Parathyroid adenoma (tissue), 2 donors: ENCODE results near the gene DDO.

Experiments used
- H2AFZ ChIP-seq: fragments of 300-600 bp; sonication (generic); one replicate; pipeline ENCODE4 v1.7.0; 2017; ENCODE audit warnings: antibody characterized with exemption, mild to moderate bottlenecking
- H3K27ac ChIP-seq: fragments of 300-600 bp; sonication (generic); one replicate; pipeline ENCODE4 v1.7.0; 2017
- H3K27me3 ChIP-seq: fragments of 300-600 bp; sonication (generic); one replicate; pipeline ENCODE4 v1.7.0; 2017; ENCODE audit warnings: low read length; ENCODE audit not compliant: control insufficient read depth, insufficient read depth
- H3K36me3 ChIP-seq: fragments of 300-600 bp; sonication (generic); one replicate; pipeline ENCODE4 v1.7.0; 2017; ENCODE audit warnings: low read length; ENCODE audit not compliant: control insufficient read depth, insufficient read depth
- H3K4me1 ChIP-seq: fragments of 300-600 bp; sonication (generic); one replicate; pipeline ENCODE4 v1.7.0; 2017; ENCODE audit warnings: control low read depth
- H3K4me2 ChIP-seq: fragments of 300-600 bp; sonication (generic); one replicate; pipeline ENCODE4 v1.7.0; 2017; ENCODE audit warnings: low read length
- H3K4me3 ChIP-seq: fragments of 300-600 bp; sonication (generic); one replicate; pipeline ENCODE4 v1.7.0; 2017; ENCODE audit warnings: low read depth, low read length
- H3K79me2 ChIP-seq: fragments of 300-600 bp; sonication (generic); one replicate; pipeline ENCODE4 v1.7.0; 2017; ENCODE audit warnings: control low read depth
- H3K9ac ChIP-seq: fragments of 300-600 bp; sonication (generic); one replicate; pipeline ENCODE4 v1.7.0; 2017; ENCODE audit warnings: mild to moderate bottlenecking
- H3K9me3 ChIP-seq: fragments of 300-600 bp; sonication (generic); one replicate; pipeline ENCODE4 v1.7.0; 2017; ENCODE audit warnings: low read length; ENCODE audit not compliant: control insufficient read depth
- TF ChIP-seq, protein P1 (sequence below): fragments of 300-600 bp; sonication (generic); IDR thresholded peaks from one replicate; pipeline ENCODE4 v1.7.0; 2017; ENCODE audit warnings: antibody characterized with exemption, mild to moderate bottlenecking
- donor health status: primary hyperparathyroidism.

DDO gene, protein sequence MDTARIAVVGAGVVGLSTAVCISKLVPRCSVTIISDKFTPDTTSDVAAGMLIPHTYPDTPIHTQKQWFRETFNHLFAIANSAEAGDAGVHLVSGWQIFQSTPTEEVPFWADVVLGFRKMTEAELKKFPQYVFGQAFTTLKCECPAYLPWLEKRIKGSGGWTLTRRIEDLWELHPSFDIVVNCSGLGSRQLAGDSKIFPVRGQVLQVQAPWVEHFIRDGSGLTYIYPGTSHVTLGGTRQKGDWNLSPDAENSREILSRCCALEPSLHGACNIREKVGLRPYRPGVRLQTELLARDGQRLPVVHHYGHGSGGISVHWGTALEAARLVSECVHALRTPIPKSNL

DNA sequence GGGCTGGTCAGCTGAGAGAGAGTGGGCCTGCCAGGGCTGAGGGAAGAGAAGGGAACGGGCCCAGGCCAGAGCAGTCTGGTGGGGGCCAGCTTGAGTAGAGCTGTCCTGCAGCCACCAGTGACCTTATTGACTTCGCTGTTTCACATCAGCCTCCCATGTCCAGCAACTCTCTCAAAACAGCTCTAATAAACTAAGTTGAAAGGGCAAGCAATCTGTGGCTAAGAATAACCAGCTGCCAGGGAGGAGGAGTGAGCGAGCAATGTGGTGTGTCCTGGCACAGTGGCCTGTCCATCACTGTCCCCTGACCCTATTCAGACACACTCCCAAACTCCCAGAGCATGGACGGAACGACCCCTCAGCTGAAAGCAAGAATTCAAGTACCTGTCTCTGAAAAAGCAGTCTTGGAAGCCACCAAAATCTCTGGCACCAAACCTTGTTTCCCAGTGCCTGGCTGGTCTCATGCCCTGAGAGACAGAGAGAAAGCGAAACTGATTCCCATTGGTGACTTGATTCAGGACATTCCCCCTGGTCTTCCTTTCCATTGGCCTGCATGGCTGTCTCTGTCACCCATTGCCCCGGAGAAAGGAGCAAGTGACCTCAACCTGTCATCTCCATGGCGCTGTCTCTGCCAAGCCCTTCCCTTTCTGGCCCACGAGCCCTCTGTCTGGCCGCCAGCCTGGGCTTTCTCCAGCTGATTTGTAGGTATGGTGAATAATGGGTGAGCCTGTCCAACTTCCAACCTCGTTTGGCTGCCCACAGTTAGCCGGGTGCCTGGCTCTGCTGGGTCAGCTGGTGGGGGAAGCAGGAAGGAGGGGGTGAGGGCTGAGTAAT, at the start of gene DDO:
Gene DDO (minus strand): TSS at position 490 of the 831 bp plus-strand sequence. CDS start 2,113 bp downstream, outside the sequence.
- no peaks in the 10 kb centered on the region for H3K79me2 ChIP-seq
- no peaks in the 10 kb centered on the region for H3K27me3 ChIP-seq
- peak within 1 kb of the TSS; percentile 55 for H3K9ac ChIP-seq
- TF ChIP-seq, protein P1, sequence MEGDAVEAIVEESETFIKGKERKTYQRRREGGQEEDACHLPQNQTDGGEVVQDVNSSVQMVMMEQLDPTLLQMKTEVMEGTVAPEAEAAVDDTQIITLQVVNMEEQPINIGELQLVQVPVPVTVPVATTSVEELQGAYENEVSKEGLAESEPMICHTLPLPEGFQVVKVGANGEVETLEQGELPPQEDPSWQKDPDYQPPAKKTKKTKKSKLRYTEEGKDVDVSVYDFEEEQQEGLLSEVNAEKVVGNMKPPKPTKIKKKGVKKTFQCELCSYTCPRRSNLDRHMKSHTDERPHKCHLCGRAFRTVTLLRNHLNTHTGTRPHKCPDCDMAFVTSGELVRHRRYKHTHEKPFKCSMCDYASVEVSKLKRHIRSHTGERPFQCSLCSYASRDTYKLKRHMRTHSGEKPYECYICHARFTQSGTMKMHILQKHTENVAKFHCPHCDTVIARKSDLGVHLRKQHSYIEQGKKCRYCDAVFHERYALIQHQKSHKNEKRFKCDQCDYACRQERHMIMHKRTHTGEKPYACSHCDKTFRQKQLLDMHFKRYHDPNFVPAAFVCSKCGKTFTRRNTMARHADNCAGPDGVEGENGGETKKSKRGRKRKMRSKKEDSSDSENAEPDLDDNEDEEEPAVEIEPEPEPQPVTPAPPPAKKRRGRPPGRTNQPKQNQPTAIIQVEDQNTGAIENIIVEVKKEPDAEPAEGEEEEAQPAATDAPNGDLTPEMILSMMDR, result no peak
- peak within 1 kb of the TSS; percentile 78 for H3K27ac ChIP-seq
- H3K4me2 ChIP-seq, result no peak within 1 kb of the TSS
- peaks cover 12% of the 10 kb centered on the region for H3K4me1 ChIP-seq
- H3K4me3 ChIP-seq, result no peak within 1 kb of the TSS
- H2AFZ ChIP-seq, result peak within 1 kb of the TSS; percentile 88
- no peaks in the 10 kb centered on the region for H3K36me3 ChIP-seq
- no peaks in the 10 kb centered on the region for H3K9me3 ChIP-seq

DNA sequence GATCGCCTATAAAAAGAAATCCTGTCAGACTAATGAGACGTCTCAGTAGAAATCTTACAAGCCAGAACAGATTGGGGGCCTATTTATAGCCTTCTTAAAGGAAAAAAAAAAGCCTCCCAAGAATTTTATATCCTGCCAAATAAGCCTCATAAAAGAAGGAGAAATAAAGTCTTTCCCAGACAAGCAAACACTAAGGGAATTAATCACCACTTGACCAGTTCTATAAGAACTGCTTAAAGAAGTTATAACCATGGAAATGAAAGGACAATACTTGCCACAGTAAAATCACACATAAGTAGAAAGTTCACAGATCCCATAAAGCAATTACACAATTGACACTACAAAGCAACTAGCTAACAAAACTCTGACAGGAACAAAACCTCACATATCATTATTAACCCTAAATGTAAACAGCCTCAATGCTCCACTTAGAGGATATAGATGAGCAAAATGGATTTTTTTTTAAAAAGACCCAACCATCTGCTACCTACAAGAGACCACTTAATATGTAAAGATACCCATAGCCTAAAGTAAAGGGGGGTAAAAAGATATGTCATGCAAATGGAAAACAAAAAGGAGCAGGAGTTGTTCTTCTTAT, 47.6 kb upstream of the DDO start:
- Histone ChIP-seq H3K79me2 (no peaks in the 10 kb centered on the region), H3K4me1 (no peaks in the 10 kb centered on the region), H2AFZ (no peak overlapping the region), H3K4me2 (no peak overlapping the region), H3K27ac (no peak overlapping the region), H3K9me3 (no peaks in the 10 kb centered on the region), H3K27me3 (no peaks in the 10 kb centered on the region), H3K36me3 (no peaks in the 10 kb centered on the region), H3K4me3 (no peak overlapping the region), H3K9ac (no peak overlapping the region)
- TF ChIP-seq, protein P1, result no peak

DNA sequence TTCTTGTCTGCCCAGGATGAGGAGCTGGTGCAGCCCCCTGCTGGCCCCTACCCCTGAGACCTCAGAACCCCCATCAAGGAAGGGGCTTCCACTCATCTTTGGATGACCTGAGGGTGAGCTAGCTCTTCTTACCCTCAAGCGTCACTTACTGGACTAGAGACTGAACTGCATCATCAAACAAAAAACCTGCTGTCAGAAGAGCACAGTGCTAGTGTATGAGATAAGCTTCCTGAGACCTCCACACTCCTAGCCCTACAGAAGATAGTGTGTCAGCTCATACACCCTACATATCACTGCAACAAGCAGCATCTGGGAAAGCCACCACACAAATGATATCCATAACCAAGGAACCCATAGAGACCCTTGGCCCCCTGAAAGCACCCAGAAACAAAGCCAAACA, 46.0 kb upstream of the DDO start:
- TF ChIP-seq, protein P1, result no peak
- H2AFZ ChIP-seq, result no peak overlapping the region
- H3K27me3 ChIP-seq, result no peaks in the 10 kb centered on the region
- no peak overlapping the region for H3K27ac ChIP-seq
- no peak overlapping the region for H3K9ac ChIP-seq
- H3K9me3 ChIP-seq, result no peaks in the 10 kb centered on the region
- no peaks in the 10 kb centered on the region for H3K36me3 ChIP-seq
- no peak overlapping the region for H3K4me2 ChIP-seq
- no peak overlapping the region for H3K4me3 ChIP-seq
- H3K79me2 ChIP-seq, result no peaks in the 10 kb centered on the region
- no peaks in the 10 kb centered on the region for H3K4me1 ChIP-seq

DNA sequence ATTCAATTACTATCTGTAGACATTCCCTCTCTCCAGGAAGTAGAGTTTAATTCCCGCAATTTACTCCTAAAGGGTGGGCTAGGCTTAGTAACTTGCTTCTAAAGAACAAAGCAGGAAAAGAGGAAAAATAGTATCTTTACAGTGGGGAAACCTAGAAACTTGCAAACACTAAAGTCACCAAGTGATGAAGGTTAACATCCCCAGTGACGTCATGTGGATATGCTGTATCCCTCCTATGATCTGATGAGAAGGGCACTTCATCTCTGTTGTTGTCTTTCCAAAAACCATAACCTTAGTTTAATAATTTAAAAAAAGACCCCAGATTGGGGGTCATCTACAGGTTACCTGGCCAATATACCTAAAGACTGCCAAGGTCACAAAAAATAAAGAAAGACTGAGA, 43.8 kb upstream of the DDO start:
- H3K27ac ChIP-seq, result no peak overlapping the region
- no peak overlapping the region for H3K9ac ChIP-seq
- H3K9me3 ChIP-seq, result no peaks in the 10 kb centered on the region
- no peak overlapping the region for H2AFZ ChIP-seq
- no peaks in the 10 kb centered on the region for H3K36me3 ChIP-seq
- H3K4me2 ChIP-seq, result no peak overlapping the region
- no peaks in the 10 kb centered on the region for H3K79me2 ChIP-seq
- TF ChIP-seq, protein P1, result no peak
- no peaks in the 10 kb centered on the region for H3K4me1 ChIP-seq
- H3K4me3 ChIP-seq, result no peak overlapping the region
- H3K27me3 ChIP-seq, result no peaks in the 10 kb centered on the region
